RKO (cell line): ENCODE results near the gene PTCSC3.
"Not testable (repeated sequence)": the region's sequence is repeated elsewhere in the genome, so short reads cannot be mapped to it uniquely, and the experiment has no call there.

Experiments used
- DNase-seq: peaks from one replicate; pipeline ENCODE4 v3.0.0-alpha.2; 2016; ENCODE audit warnings: low spot score

Gene PTCSC3

DNA sequence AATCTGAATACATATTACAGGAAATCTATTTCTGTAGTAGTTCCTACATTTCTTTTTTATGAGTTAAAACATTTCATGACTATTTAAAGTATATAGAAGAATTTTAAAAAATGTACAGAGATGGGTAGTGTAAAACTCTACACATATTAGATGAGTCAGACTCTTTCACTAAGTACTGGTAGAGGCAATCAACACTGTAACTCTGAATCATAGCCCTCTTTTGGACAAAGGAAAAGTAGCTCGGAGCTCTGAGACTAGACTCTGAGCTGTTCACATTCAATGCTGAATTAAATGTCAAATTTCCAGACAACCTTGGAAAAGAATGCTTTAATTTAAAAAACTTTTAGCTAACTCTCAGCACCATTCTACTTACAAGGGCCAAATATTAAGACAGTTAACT, 3.4 kb downstream of the PTCSC3 start:
- peak; percentile 48 for DNase-seq

GRCh38 chr14:36171607-36172006, 4.9 kb downstream of the PTCSC3 start:
- DNase-seq: no peak

- DNase-seq: no peak
Measured at GRCh38 chr14:36167431-36167830, 9.1 kb downstream of the PTCSC3 start.

- no peak for DNase-seq
Measured at GRCh38 chr14:36163451-36163850, 13.1 kb downstream of the PTCSC3 start.

DNA sequence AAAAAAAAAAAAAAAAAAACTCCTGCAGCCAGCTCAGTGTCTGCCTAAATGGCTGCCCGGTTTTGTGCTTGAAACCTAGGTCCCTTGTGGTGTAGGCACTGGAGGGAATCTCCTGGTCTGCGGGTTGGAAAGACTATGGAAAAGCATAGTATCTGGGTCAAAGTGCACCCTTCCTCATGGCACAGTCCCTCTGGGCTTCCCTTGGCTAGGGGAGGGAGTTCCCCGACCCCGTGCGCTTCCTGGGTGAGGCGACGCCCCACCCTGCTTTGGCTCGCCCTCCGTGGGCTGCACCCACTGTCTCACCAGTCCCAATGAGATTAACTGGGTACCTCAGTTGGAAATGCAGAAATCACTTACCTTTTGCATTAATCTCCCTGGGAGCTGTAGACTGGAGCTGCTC, 14.3 kb downstream of the PTCSC3 start:
- DNase-seq: no peak

- DNase-seq: no peak
Measured at GRCh38 chr14:36161776-36162175, 14.7 kb downstream of the PTCSC3 start.

DNA sequence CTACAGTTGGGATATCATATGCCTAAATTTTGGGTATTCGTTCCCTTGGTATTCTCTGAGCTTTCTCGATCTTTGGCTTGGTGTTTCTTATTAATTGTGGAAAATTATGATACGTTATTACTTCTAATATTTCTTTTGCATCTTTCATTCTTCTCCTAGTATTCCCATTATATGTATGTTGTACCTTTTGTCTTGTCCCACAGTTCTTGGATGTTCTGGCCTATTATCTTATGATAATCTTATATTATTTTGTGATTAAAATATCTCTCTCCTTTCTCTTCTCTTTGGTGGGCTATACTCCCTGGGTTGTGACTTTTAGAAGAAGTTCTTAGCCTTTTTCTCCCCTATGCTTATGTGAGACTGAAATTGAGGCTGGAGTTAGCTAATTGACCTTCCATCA, 25.2 kb downstream of the PTCSC3 start:
- DNase-seq: no peak

DNA sequence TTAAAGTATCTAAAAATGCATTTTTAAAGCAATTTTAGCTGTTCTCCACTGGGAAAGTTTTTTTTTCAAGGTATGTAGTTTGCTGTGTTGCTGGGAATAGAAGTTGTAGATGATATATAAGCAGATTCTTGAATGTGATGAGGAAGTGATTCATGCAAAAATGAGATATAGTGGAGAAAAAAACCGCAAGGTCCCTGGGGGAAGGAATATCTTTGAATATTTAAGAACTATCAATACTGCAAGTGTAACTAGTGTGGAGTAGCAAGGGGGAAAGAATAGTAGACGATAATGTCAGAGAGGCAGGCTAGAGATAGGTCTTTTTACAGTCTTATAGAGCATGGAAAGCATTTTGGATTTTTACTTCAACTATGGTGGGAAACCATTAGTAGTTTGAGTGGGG, 42.5 kb downstream of the PTCSC3 start:
- no peak for DNase-seq

DNA sequence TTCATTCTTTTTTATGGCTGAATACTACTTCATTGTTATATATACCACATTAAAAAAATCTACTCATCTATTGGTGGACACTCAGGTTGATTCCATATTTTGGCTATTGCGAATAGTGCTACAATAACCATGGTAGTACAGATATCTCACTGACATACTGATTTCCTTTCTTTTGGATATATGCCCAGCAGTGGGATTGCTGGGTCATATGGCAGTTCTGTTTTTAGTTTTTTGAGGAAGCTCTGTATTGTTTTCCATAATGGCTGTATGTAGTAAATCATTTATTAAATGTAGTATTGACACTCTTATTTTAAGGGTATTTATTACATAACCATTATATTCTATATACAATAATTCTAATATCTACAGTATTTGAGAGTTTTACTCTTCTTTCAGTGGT, 43.7 kb downstream of the PTCSC3 start:
- DNase-seq: no peak

- no peak for DNase-seq
Measured at GRCh38 chr14:36130186-36130585, 46.3 kb downstream of the PTCSC3 start.

DNA sequence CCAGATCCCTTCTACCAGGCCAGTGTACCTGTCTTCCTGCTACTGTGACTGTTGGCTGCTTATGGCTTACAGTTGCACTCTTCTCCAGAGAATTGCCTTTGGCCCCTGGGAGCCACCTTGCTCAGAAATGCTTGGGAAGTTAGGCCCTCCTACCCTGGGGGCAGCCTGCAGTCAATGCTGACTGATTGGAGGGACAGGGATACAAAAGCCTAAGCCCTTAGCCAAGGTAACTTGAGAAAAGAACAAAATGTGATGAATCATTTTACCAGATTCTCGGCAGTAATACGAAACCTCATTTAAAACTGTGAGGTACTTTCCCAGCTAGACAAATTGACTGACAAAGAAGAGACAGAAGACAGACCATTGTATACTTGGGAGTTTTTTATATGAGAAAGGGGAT, 47.3 kb downstream of the PTCSC3 start:
- no peak for DNase-seq

- no peak for DNase-seq
Measured at GRCh38 chr14:36113341-36113740, 63.2 kb downstream of the PTCSC3 start.

GRCh38 chr14:36111822-36112583, 64.5 kb downstream of the PTCSC3 start:
- no peak for DNase-seq

DNA sequence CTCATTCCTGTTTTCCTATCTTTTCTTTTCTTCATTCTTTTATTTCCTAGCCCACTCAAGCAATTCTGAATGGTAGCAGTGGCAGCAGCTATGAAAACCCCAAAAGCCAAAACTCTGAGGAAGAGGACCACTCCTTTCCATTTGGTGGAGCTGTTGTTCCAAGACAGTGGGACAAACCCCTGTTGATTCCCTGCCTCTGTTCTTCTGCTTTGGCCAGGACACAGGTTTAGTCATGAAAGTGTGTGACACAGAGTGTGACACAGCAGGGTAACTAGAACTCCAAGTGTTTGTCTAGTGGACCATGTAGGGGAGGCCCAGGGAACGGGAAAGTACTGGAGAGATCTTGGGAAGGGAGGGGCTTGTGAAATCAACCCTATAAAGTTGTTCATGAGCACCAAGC, 71.1 kb downstream of the PTCSC3 start:
- DNase-seq: peak; percentile 54

DNA sequence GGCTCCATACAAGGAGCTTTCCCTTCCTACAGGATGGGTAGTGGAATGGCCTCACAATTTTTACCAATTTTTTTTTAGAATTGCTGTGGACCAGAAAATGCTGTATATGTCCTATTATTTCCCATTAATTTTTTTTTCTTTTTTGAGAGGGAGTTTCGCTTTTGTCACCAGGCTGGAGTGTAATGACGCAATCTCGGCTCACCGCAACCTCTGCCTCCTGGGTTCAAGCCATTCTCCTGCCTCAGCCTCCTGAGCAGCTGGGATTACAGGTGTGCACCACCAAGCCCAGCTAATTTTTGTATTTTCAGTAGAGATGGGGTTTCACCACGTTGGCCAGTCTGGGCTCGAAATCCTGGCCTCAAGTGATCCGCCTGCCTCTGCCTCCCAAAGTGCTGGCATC, 72.3 kb downstream of the PTCSC3 start:
- not testable (repeated sequence) for DNase-seq

DNA sequence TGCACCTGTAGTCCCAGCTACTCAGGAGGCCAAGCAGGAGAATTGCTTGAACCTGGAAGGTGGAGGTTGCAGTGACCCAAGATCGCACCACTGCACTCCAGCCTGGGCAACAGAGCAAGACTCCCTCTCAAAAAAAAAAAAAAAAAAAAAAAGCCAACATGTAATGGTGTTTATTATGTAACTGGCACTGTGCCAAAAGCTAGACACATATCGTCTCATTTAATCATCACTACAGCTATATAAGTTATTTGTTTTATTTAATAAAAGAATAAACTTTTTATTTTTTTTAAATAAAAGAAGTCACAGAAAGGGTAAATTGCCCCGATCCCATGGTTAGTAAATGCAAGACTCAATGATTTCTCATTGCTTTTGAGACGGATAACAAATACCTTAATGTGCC, 76.9 kb downstream of the PTCSC3 start:
- no peak for DNase-seq

GRCh38 chr14:36097356-36097755, 79.2 kb downstream of the PTCSC3 start:
- DNase-seq: no peak

DNA sequence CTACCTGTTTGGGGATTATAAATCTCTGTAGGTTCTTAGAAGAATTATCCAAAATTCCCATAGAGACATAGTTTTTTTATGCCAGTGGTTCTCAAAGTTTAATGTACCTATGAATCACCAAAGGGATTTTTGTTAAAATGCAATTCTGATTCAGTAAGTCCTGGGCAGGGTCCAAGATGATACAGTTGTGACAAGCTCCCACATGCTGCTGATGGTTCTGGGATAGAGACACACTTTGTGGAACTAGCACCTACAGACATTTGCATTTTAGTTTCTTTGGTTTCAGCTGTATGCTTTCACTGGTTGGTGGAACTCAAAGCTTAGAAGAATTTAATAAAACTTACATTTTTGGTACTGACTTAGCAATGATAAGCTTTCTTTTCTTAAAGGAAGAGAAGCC, 80.4 kb downstream of the PTCSC3 start:
- DNase-seq: peak; percentile 6

DNA sequence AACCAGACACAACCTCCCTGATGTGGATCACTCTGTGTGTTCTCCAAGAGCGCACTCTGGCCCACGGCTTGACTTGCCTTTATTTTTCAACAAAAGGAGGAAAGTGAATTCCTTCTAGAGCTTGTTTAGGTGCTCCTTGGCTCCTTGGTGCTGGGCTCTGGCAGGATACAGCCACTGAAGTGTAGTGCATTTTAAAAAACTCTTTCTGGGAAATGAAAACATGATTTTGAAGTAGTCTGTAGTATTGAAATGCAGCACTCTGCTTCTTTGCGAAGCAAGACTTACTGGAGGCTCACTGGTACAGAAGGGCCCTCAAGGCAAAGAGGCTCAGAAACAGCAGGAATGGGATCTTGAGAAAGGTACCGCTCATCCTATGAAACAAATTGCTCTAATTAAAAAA, 81.6 kb downstream of the PTCSC3 start:
- DNase-seq: no peak

GRCh38 chr14:36091096-36091495, 85.4 kb downstream of the PTCSC3 start:
- DNase-seq: peak; percentile 50

- no peak for DNase-seq
Measured at GRCh38 chr14:36087411-36087810, 89.1 kb downstream of the PTCSC3 start.

GRCh38 chr14:36086629-36087395, 89.7 kb downstream of the PTCSC3 start:
- no peak for DNase-seq

DNA sequence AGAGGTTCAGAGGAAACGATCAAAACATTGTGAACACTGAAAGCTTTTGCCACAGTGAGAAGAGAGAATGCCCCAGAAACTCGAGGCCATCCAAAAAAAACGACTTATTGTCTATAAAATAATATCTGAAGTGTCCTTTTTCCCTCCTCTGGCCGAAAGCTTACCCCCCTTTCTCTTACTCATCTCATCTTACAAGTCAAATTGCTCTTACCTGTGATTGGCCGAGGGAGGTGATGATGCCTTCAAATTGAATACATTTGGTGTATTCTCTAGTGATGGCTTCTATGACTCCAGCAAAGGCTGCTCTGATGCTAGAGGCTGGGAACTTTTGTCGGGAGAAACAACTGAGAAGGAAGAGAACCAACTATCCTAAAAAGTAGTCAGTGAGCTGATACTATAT, 90.7 kb downstream of the PTCSC3 start:
- no peak for DNase-seq
